Naive B cell (primary cell): ENCODE data around the gene RRN3. TPM values are rescaled to one million over a fixed set of nuclear protein-coding genes. Genes with fewer than 3 reads are reported as not detected.
"Not testable (repeated sequence)": the region's sequence is repeated elsewhere in the genome, so short reads cannot be mapped to it uniquely, and the experiment has no call there.

Source experiments
- ATAC-seq, 2 donors: fragments of 150-1000 bp; cut with Tn5 transposase; 2 replicates each; pipeline ENCODE4 v1.10.0; 2021; ENCODE audit warnings: low read depth in 2 of 2, mild to moderate bottlenecking in 2 of 2, moderate library complexity in 2 of 2
- DNase-seq: peaks from one replicate; pipeline ENCODE4 v3.0.0; 2022
- H3K27ac Mint-ChIP-seq, 6 donors: one replicate each; pipeline ENCODE4 v1.8.0; 2020 to 2022; ENCODE audit warnings: mild to moderate bottlenecking in 6 of 6, mixed read lengths in 6 of 6, moderate library complexity in 5 of 6, inconsistent platforms in 2 of 6
- H3K27me3 Mint-ChIP-seq, 3 donors: one replicate each; pipeline ENCODE4 v1.8.0; 2021 to 2022; ENCODE audit warnings: mixed read lengths in 3 of 3, mild to moderate bottlenecking in 1 of 3
- H3K36me3 Mint-ChIP-seq, 2 donors: one replicate each; pipeline ENCODE4 v1.8.0; 2020 to 2022; ENCODE audit warnings: mixed read lengths in 2 of 2, inconsistent platforms in 1 of 2, mild to moderate bottlenecking in 1 of 2
- H3K4me1 Mint-ChIP-seq, 3 donors: one replicate each; pipeline ENCODE4 v1.8.0; 2020 to 2022; ENCODE audit warnings: mixed read lengths in 3 of 3, inconsistent platforms in 1 of 3, mild to moderate bottlenecking in 1 of 3, moderate library complexity in 1 of 3
- H3K4me3 Mint-ChIP-seq, 8 donors: one replicate each; pipeline ENCODE4 v1.8.0; 2020 to 2022; ENCODE audit warnings: mild to moderate bottlenecking in 8 of 8, mixed read lengths in 8 of 8, moderate library complexity in 8 of 8, inconsistent platforms in 2 of 8
- H3K9me3 Mint-ChIP-seq, 7 donors: one replicate each; pipeline ENCODE4 v1.8.0; 2020 to 2022; ENCODE audit warnings: mixed read lengths in 7 of 7, mild to moderate bottlenecking in 5 of 7, inconsistent platforms in 2 of 7, moderate library complexity in 1 of 7
- polyA plus RNA-seq, 6 donors: library from polyadenylated mRNA; unstranded; fragments of 300-500 nt; fragmentation: Illumina TruSeq; gene quantifications; one replicate each; pipeline ENCODE4 v1.2.3, GENCODE V29; 2021; ENCODE audit warnings: low read depth in 6 of 6

The RRN3 gene
- polyA plus RNA-seq, 6 donors from 2014 or later, result 10.9 to 23.7 (median 18.5) TPM

GRCh38 chr16:15051387-15051951 lies 42.6 kb downstream of the RRN3 start:
- Mint-ChIP-seq H3K27ac (peak overlapping the region in 2 of 6 donors; percentile 44 to 53), H3K27me3 (no peaks in the 10 kb centered on the region), H3K36me3 (peaks cover 0 to 8% of the 10 kb centered on the region in 2 donors), H3K4me1 (peaks cover 17 to 23% (median 20%) of the 10 kb centered on the region in 3 donors), H3K4me3 (no peak overlapping the region), H3K9me3 (no peaks in the 10 kb centered on the region)
- DNase-seq (no peak), ATAC-seq (no peak)

- DNase-seq, H3K4me3 Mint-ChIP-seq, H3K9me3 Mint-ChIP-seq, ATAC-seq, H3K27me3 Mint-ChIP-seq, H3K36me3 Mint-ChIP-seq: not testable (repeated sequence)
- Mint-ChIP-seq H3K27ac (peak overlapping the region in 1 of 6 donors; percentile 32), H3K4me1 (peaks cover 17 to 23% (median 20%) of the 10 kb centered on the region in 3 donors)
These were observed 43.6 kb downstream of the RRN3 start for GRCh38 chr16:15050440-15050839.

- Mint-ChIP-seq H3K9me3 (no peaks in the 10 kb centered on the region), H3K27me3 (no peaks in the 10 kb centered on the region), H3K4me3 (no peak overlapping the region), H3K36me3 (peaks cover 0 to 8% of the 10 kb centered on the region in 2 donors), H3K4me1 (peaks cover 13 to 15% (median 15%) of the 10 kb centered on the region in 3 donors), H3K27ac (no peak overlapping the region)
- DNase-seq (no peak), ATAC-seq (no peak)
These were observed 44.4 kb downstream of the RRN3 start for GRCh38 chr16:15049581-15050180.

GRCh38 chr16:15046692-15047376 lies 47.2 kb downstream of the RRN3 start:
- H3K36me3 Mint-ChIP-seq, result peaks cover 0 to 8% of the 10 kb centered on the region in 2 donors
- no peak for ATAC-seq
- H3K9me3 Mint-ChIP-seq, result no peaks in the 10 kb centered on the region
- peaks cover under 1 to 4% (median 2%) of the 10 kb centered on the region in 3 donors for H3K4me1 Mint-ChIP-seq
- DNase-seq, result no peak
- peak overlapping the region in 1 of 8 donors; percentile 17 for H3K4me3 Mint-ChIP-seq
- H3K27ac Mint-ChIP-seq, result peak overlapping the region in 1 of 6 donors; percentile 56
- H3K27me3 Mint-ChIP-seq, result no peaks in the 10 kb centered on the region

- not testable (repeated sequence) for H3K9me3 Mint-ChIP-seq, ATAC-seq, H3K27me3 Mint-ChIP-seq, H3K36me3 Mint-ChIP-seq, H3K4me3 Mint-ChIP-seq, H3K4me1 Mint-ChIP-seq, DNase-seq
- H3K27ac Mint-ChIP-seq, result peak overlapping the region in 2 of 6 donors; percentile 24 to 54
These were observed 48.8 kb downstream of the RRN3 start for GRCh38 chr16:15045270-15045669.

- Mint-ChIP-seq H3K27me3 (no peaks in the 10 kb centered on the region), H3K36me3 (peaks cover 5 to 8% of the 10 kb centered on the region in 2 donors)
- ATAC-seq, result no peak
These were observed 49.8 kb downstream of the RRN3 start for GRCh38 chr16:15044286-15044685.

GRCh38 chr16:15043344-15043743 lies 50.7 kb downstream of the RRN3 start:
- peaks cover 8 to 9% of the 10 kb centered on the region in 2 donors for H3K36me3 Mint-ChIP-seq
- H3K27ac Mint-ChIP-seq, result no peak overlapping the region
- no peaks in the 10 kb centered on the region for H3K4me1 Mint-ChIP-seq
- DNase-seq (no peak), ATAC-seq (no peak)
- no peak overlapping the region for H3K4me3 Mint-ChIP-seq
- H3K27me3 Mint-ChIP-seq, result no peaks in the 10 kb centered on the region
- no peaks in the 10 kb centered on the region for H3K9me3 Mint-ChIP-seq

More at GRCh38 chr16:15044286-15044685, 49.8 kb downstream of the RRN3 start:
- Mint-ChIP-seq H3K4me1 (no peaks in the 10 kb centered on the region), H3K27ac (peak overlapping the region in 1 of 6 donors; percentile 33), H3K9me3 (no peaks in the 10 kb centered on the region), H3K4me3 (no peak overlapping the region)
- DNase-seq, result no peak

- H3K4me1 Mint-ChIP-seq, result no peaks in the 10 kb centered on the region
- no peak for ATAC-seq
- no peak for DNase-seq
- no peaks in the 10 kb centered on the region for H3K9me3 Mint-ChIP-seq
- H3K27me3 Mint-ChIP-seq, result no peaks in the 10 kb centered on the region
- peak overlapping the region in 2 of 6 donors; percentile 13 to 75 for H3K27ac Mint-ChIP-seq
- H3K4me3 Mint-ChIP-seq, result peak overlapping the region in 1 of 8 donors; percentile 57
- H3K36me3 Mint-ChIP-seq, result peaks cover 0 to 17% of the 10 kb centered on the region in 2 donors
These were observed 52.6 kb downstream of the RRN3 start for GRCh38 chr16:15041271-15042004.

- peaks cover 0 to 21% of the 10 kb centered on the region in 2 donors for H3K36me3 Mint-ChIP-seq
- ATAC-seq, result no peak
- no peak overlapping the region for H3K4me3 Mint-ChIP-seq
- no peaks in the 10 kb centered on the region for H3K27me3 Mint-ChIP-seq
- no peak for DNase-seq
- H3K4me1 Mint-ChIP-seq, result no peaks in the 10 kb centered on the region
- peak overlapping the region in 1 of 6 donors; percentile 49 for H3K27ac Mint-ChIP-seq
- no peaks in the 10 kb centered on the region for H3K9me3 Mint-ChIP-seq
These were observed 55.4 kb downstream of the RRN3 start for GRCh38 chr16:15038689-15039088.

- Mint-ChIP-seq H3K27me3 (no peaks in the 10 kb centered on the region), H3K4me3 (no peak overlapping the region), H3K4me1 (no peaks in the 10 kb centered on the region), H3K27ac (peak overlapping the region in 4 of 6 donors; percentile 15 to 66 (median 53)), H3K36me3 (peaks cover 0 to 21% of the 10 kb centered on the region in 2 donors), H3K9me3 (no peaks in the 10 kb centered on the region)
- no peak for DNase-seq
- no peak for ATAC-seq
These were observed 56.3 kb downstream of the RRN3 start for GRCh38 chr16:15037745-15038144.

- Mint-ChIP-seq H3K36me3 (peaks cover 0 to 21% of the 10 kb centered on the region in 2 donors), H3K9me3 (no peaks in the 10 kb centered on the region), H3K27me3 (no peaks in the 10 kb centered on the region), H3K4me3 (no peak overlapping the region), H3K4me1 (no peaks in the 10 kb centered on the region), H3K27ac (peak overlapping the region in 1 of 6 donors; percentile 47)
- DNase-seq (no peak), ATAC-seq (no peak)
These were observed 57.1 kb downstream of the RRN3 start for GRCh38 chr16:15037003-15037402.

- no peaks in the 10 kb centered on the region for H3K9me3 Mint-ChIP-seq
- H3K4me3 Mint-ChIP-seq, result no peak overlapping the region
- peak overlapping the region in 1 of 6 donors; percentile 70 for H3K27ac Mint-ChIP-seq
- no peak for DNase-seq
- ATAC-seq, result no peak
- H3K27me3 Mint-ChIP-seq, result no peaks in the 10 kb centered on the region
- peaks cover 8 to 27% of the 10 kb centered on the region in 2 donors for H3K36me3 Mint-ChIP-seq
- peaks cover 0 to 3% (median 0%) of the 10 kb centered on the region in 3 donors for H3K4me1 Mint-ChIP-seq
These were observed 58.8 kb downstream of the RRN3 start for GRCh38 chr16:15035163-15035729.
